SK-N-SH (cell line): ENCODE data around the gene MLIP. TPM values are rescaled to one million over a fixed set of nuclear protein-coding genes. Genes with fewer than 3 reads are reported as not detected.

Source experiments
- CTCF ChIA-PET: fragments of 300-600, 350-600 bp; formaldehyde crosslinking; extraction: SDS; loops from one replicate; lab custom pipeline; 2021; lab: Yijun Ruan, JAX
- POLR2A ChIA-PET: fragments of 350-600 bp; sonication (Branson Sonifier 250); formaldehyde crosslinking; extraction: SDS; loops from one replicate; lab custom pipeline; 2020; ENCODE audit warnings: antibody characterized with exemption, inconsistent platforms; lab: Yijun Ruan, JAX
- DNase-seq: peaks from one replicate; pipeline ENCODE4 v3.0.0; 2012
- H2AFZ ChIP-seq: fragments of 200-600 bp; sonication (generic); 2 replicates; pipeline ENCODE4 v1.8.1; 2016; ENCODE audit warnings: antibody characterized with exemption, mild to moderate bottlenecking, low read depth
- H3F3A ChIP-seq: fragments of 200-600 bp; sonication (generic); replicated peaks from 2 replicates; pipeline ENCODE3; 2016; ENCODE audit warnings: antibody characterized with exemption, mild to moderate bottlenecking; ENCODE audit not compliant: insufficient read depth
- H3K27ac ChIP-seq, 2 experiments: fragments of 200-500 bp in 1 of 2; fragments of 200-600 bp in 1 of 2; sonication (Bioruptor generic) in 1 of 2; sonication (generic), shearing (Covaris generic) in 1 of 2; 2 replicates each; pipeline versions ENCODE4 v1.5.1 to v1.6.1; 2014 to 2016; ENCODE audit warnings: low read depth in 2 of 2, inconsistent platforms in 1 of 2, low read length in 1 of 2, mild to moderate bottlenecking in 1 of 2, mixed read lengths in 1 of 2
- H3K27me3 ChIP-seq: fragments of 200-600 bp; sonication (generic), shearing (Covaris generic); 2 replicates; pipeline ENCODE4 v1.6.1; 2016; ENCODE audit warnings: mixed run types; ENCODE audit not compliant: insufficient read depth
- H3K36me3 ChIP-seq, 2 experiments: fragments of 200-500 bp in 1 of 2; fragments of 200-600 bp in 1 of 2; sonication (Bioruptor generic) in 1 of 2; sonication (generic) in 1 of 2; replicated peaks in 1 of 2; 2 replicates each; pipeline versions ENCODE3 to v1.5.1; 2014 to 2016; ENCODE audit warnings: low read length in 1 of 2, mild to moderate bottlenecking in 1 of 2; ENCODE audit not compliant: insufficient read depth in 2 of 2, control insufficient read depth in 1 of 2
- H3K4me1 ChIP-seq, 2 experiments: fragments of 200-500 bp in 1 of 2; fragments of 200-600 bp in 1 of 2; sonication (Bioruptor generic) in 1 of 2; sonication (generic), shearing (Covaris generic) in 1 of 2; 2 replicates each; pipeline versions ENCODE4 v1.5.1 to v1.6.1; 2014 to 2016; ENCODE audit warnings: low read depth in 1 of 2, low read length in 1 of 2, mixed run types in 1 of 2; ENCODE audit not compliant: insufficient read depth in 2 of 2, control insufficient read depth in 1 of 2
- H3K4me2 ChIP-seq: fragments of 200-600 bp; sonication (generic), shearing (Covaris generic); 2 replicates; pipeline ENCODE4 v1.6.1; 2017; ENCODE audit warnings: mixed run types
- H3K4me3 ChIP-seq, 2 experiments: fragments of 200-500 bp in 1 of 2; fragments of 200-600 bp in 1 of 2; sonication (Bioruptor generic) in 1 of 2; sonication (generic), shearing (Covaris generic) in 1 of 2; 2 replicates each; pipeline versions ENCODE4 v1.5.1 to v1.8.1; 2014 to 2016; ENCODE audit warnings: low read depth in 2 of 2, inconsistent platforms in 1 of 2, low read length in 1 of 2, mild to moderate bottlenecking in 1 of 2, mixed read lengths in 1 of 2, moderate library complexity in 1 of 2
- H3K79me2 ChIP-seq: fragments of 200-600 bp; sonication (generic); 2 replicates; pipeline ENCODE4 v1.8.1; 2017; ENCODE audit warnings: mild to moderate bottlenecking; ENCODE audit not compliant: insufficient read depth
- H3K9ac ChIP-seq: fragments of 200-600 bp; sonication (generic); 2 replicates; pipeline ENCODE4 v1.6.1; 2017; ENCODE audit warnings: mixed run types
- H3K9me2 ChIP-seq: fragments of 200-600 bp; sonication (generic); 2 replicates; pipeline ENCODE4 v1.6.1; 2017; ENCODE audit warnings: mixed run types
- H3K9me3 ChIP-seq: fragments of 200-600 bp; sonication (generic); 2 replicates; pipeline ENCODE4 v1.6.1; 2017; ENCODE audit warnings: mixed run types, mild to moderate bottlenecking, moderate library complexity
- H4K20me1 ChIP-seq: fragments of 200-600 bp; sonication (generic); 2 replicates; pipeline ENCODE4 v1.6.1; 2017; ENCODE audit warnings: mild to moderate bottlenecking, mixed run types; ENCODE audit not compliant: insufficient read depth
- CHD2 ChIP-seq: fragments of 150-350 bp; IDR thresholded peaks from 2 replicates; pipeline ENCODE4 v1.6.1; 2018; ENCODE audit warnings: low read length; ENCODE audit not compliant: partially characterized antibody
- FOSL2 ChIP-seq: IDR thresholded peaks from 2 replicates; pipeline ENCODE4 v1.4.0; 2012; ENCODE audit warnings: low read depth, mild to moderate bottlenecking, moderate library complexity, borderline replicate concordance
- FOXJ3 ChIP-seq: sonication (generic); formaldehyde crosslinking; IDR thresholded peaks from 2 replicates; pipeline ENCODE4 v1.5.1; 2020; ENCODE audit warnings: mild to moderate bottlenecking, missing genetic modification reagents
- FOXM1 ChIP-seq: IDR thresholded peaks from 2 replicates; pipeline ENCODE4 v1.4.0; 2012; ENCODE audit warnings: low read depth, mild to moderate bottlenecking
- GATA2 ChIP-seq: sonication (generic); formaldehyde crosslinking; IDR thresholded peaks from 2 replicates; pipeline ENCODE4 v1.5.0; 2020; ENCODE audit warnings: mild to moderate bottlenecking, missing genetic modification reagents
- JUND ChIP-seq: IDR thresholded peaks from 2 replicates; pipeline ENCODE4 v1.4.0; 2012
- MXI1 ChIP-seq: IDR thresholded peaks from 2 replicates; pipeline ENCODE4 v1.6.1; 2012; ENCODE audit warnings: mild to moderate bottlenecking, low read depth, low read length, improper control_type of control experiment
- RFX5 ChIP-seq: IDR thresholded peaks from 2 replicates; pipeline ENCODE4 v1.6.1; 2012; ENCODE audit warnings: mild to moderate bottlenecking, improper control_type of control experiment, low read length
- RXRA ChIP-seq: IDR thresholded peaks from 2 replicates; pipeline ENCODE4 v1.4.0; 2012; ENCODE audit warnings: low read depth, mild to moderate bottlenecking, borderline replicate concordance
- SIN3A ChIP-seq: IDR thresholded peaks from 2 replicates; pipeline ENCODE4 v1.6.1; 2012; ENCODE audit warnings: low read depth, mild to moderate bottlenecking, low read length, moderate library complexity, borderline replicate concordance
- TAF1 ChIP-seq: IDR thresholded peaks from 2 replicates; pipeline ENCODE4 v1.6.1; 2012; ENCODE audit warnings: low read depth, mild to moderate bottlenecking, low read length, moderate library complexity, borderline replicate concordance
- TCF12 ChIP-seq: IDR thresholded peaks from 2 replicates; pipeline ENCODE4 v1.4.0; 2012
- YY1 ChIP-seq: IDR thresholded peaks from 2 replicates; pipeline ENCODE4 v1.4.0; 2012; ENCODE audit warnings: low read depth, mild to moderate bottlenecking
- WGBS: methylation state at CpG from one replicate; pipeline ENCODE4 v1.1.6; 2017; ENCODE audit warnings: low lambda C conversion rate; 5-methylcytosine and 5-hydroxymethylcytosine counted together
- polyA plus RNA-seq, 3 experiments: library from polyadenylated mRNA; depleted of rRNA; stranded (reverse); fragments of >200 nt; gene quantifications; 2 replicates each; pipeline ENCODE4 v1.2.3, GENCODE V29; 2012
- TF ChIP-seq, protein P1 (sequence below): IDR thresholded peaks from 2 replicates; pipeline ENCODE4; 2012
- TF ChIP-seq, protein P2 (sequence below): IDR thresholded peaks from 2 replicates; pipeline ENCODE4 v1.6.1; 2012; ENCODE audit warnings: mild to moderate bottlenecking, low read depth, low read length, moderate library complexity
- TF ChIP-seq, protein P3 (sequence below): fragments of 150-350 bp; IDR thresholded peaks from 2 replicates; pipeline ENCODE4 v1.6.1; 2016; ENCODE audit warnings: mild to moderate bottlenecking, low read depth, low read length
- TF ChIP-seq, protein P4 (sequence below): fragments of 150-350 bp; IDR thresholded peaks from 2 replicates; pipeline ENCODE4 v1.6.1; 2017; ENCODE audit warnings: antibody characterized with exemption, low read length, low read depth, borderline replicate concordance
- TF ChIP-seq, protein P5 (sequence below): IDR thresholded peaks from 2 replicates; pipeline ENCODE4 v1.4.0; 2012; ENCODE audit warnings: low read depth, borderline replicate concordance

Gene MLIP
- polyA plus RNA-seq, 1 of the 3 experiments (the other 2 are of a cell fraction), result not detected

DNA sequence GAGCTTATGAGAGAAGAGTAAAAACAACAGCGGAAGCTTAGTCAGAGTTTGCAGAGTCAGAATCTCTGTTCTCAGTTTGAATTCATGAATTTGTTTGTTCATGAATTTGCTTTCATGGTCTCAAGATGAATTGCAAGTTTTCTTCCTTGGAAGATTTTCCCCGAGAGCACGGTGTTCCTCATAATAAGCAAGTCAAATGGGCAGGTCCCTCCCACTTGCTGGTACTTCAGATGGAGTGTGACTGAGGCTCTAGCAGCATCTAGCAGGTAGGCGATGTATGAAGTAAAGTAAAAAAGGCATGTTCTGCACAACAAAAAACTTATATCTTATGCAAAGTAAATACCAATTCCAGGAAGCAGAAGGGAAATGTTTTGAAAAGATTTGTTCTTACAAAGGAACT is 15.5 kb upstream of the MLIP start:
- Histone ChIP-seq H2AFZ (no peak overlapping the region), H3K4me2 (no peak overlapping the region), H3K9me3 (no peaks in the 10 kb centered on the region), H3K9me2 (no peaks in the 10 kb centered on the region), H3K27me3 (no peaks in the 10 kb centered on the region; the same call in 1 of the 2 replicates), H3K79me2 (no peaks in the 10 kb centered on the region), H4K20me1 (no peaks in the 10 kb centered on the region), H3K4me1 (no peaks in the 10 kb centered on the region; a peak in 1 of 4 replicates), H3K27ac (no peak overlapping the region), H3F3A (no peaks in the 10 kb centered on the region), H3K36me3 (no peaks in the 10 kb centered on the region), H3K9ac (no peak overlapping the region), H3K4me3 (no peak overlapping the region)
- no peak for DNase-seq
- ChIA-PET POLR2A (no interaction called here), CTCF (no interaction called here)
- WGBS, result 8% methylated on average over 4 of the region's 4 CpGs
- TF ChIP-seq TAF1 (no peak), GATA2 (CRISPR knock-in tag) (no peak), YY1 (no peak), FOXJ3 (CRISPR knock-in tag) (no peak), FOXM1 (no peak), RXRA (no peak), MXI1 (no peak), RFX5 (no peak), SIN3A (no peak), CHD2 (no peak), FOSL2 (no peak), JUND (no peak), TCF12 (no peak)
- TF ChIP-seq, protein P1, sequence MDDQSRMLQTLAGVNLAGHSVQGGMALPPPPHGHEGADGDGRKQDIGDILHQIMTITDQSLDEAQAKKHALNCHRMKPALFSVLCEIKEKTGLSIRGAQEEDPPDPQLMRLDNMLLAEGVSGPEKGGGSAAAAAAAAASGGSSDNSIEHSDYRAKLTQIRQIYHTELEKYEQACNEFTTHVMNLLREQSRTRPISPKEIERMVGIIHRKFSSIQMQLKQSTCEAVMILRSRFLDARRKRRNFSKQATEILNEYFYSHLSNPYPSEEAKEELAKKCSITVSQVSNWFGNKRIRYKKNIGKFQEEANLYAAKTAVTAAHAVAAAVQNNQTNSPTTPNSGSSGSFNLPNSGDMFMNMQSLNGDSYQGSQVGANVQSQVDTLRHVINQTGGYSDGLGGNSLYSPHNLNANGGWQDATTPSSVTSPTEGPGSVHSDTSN, result no peak
- TF ChIP-seq, protein P2, sequence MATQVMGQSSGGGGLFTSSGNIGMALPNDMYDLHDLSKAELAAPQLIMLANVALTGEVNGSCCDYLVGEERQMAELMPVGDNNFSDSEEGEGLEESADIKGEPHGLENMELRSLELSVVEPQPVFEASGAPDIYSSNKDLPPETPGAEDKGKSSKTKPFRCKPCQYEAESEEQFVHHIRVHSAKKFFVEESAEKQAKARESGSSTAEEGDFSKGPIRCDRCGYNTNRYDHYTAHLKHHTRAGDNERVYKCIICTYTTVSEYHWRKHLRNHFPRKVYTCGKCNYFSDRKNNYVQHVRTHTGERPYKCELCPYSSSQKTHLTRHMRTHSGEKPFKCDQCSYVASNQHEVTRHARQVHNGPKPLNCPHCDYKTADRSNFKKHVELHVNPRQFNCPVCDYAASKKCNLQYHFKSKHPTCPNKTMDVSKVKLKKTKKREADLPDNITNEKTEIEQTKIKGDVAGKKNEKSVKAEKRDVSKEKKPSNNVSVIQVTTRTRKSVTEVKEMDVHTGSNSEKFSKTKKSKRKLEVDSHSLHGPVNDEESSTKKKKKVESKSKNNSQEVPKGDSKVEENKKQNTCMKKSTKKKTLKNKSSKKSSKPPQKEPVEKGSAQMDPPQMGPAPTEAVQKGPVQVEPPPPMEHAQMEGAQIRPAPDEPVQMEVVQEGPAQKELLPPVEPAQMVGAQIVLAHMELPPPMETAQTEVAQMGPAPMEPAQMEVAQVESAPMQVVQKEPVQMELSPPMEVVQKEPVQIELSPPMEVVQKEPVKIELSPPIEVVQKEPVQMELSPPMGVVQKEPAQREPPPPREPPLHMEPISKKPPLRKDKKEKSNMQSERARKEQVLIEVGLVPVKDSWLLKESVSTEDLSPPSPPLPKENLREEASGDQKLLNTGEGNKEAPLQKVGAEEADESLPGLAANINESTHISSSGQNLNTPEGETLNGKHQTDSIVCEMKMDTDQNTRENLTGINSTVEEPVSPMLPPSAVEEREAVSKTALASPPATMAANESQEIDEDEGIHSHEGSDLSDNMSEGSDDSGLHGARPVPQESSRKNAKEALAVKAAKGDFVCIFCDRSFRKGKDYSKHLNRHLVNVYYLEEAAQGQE, result no peak
- TF ChIP-seq, protein P3, sequence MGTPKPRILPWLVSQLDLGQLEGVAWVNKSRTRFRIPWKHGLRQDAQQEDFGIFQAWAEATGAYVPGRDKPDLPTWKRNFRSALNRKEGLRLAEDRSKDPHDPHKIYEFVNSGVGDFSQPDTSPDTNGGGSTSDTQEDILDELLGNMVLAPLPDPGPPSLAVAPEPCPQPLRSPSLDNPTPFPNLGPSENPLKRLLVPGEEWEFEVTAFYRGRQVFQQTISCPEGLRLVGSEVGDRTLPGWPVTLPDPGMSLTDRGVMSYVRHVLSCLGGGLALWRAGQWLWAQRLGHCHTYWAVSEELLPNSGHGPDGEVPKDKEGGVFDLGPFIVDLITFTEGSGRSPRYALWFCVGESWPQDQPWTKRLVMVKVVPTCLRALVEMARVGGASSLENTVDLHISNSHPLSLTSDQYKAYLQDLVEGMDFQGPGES, result no peak
- TF ChIP-seq, protein P4, sequence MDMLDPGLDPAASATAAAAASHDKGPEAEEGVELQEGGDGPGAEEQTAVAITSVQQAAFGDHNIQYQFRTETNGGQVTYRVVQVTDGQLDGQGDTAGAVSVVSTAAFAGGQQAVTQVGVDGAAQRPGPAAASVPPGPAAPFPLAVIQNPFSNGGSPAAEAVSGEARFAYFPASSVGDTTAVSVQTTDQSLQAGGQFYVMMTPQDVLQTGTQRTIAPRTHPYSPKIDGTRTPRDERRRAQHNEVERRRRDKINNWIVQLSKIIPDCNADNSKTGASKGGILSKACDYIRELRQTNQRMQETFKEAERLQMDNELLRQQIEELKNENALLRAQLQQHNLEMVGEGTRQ, result no peak
- TF ChIP-seq, protein P5, sequence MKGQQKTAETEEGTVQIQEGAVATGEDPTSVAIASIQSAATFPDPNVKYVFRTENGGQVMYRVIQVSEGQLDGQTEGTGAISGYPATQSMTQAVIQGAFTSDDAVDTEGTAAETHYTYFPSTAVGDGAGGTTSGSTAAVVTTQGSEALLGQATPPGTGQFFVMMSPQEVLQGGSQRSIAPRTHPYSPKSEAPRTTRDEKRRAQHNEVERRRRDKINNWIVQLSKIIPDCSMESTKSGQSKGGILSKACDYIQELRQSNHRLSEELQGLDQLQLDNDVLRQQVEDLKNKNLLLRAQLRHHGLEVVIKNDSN, result no peak
